Measurements from ENCODE around the gene OPN5.

- no peak for TF ChIP-seq ZFP3 (CRISPR knock-in tag; IDR thresholded peaks at IDR 0.05)
- no peak for TF ChIP-seq ZNF8 (CRISPR knock-in tag; IDR thresholded peaks at IDR 0.05)
- no peak for TF ChIP-seq TCF4 (CRISPR knock-in tag; IDR thresholded peaks at IDR 0.05; ENCODE audit: borderline replicate concordance)
- no peak for TF ChIP-seq RARB (CRISPR knock-in tag; IDR thresholded peaks at IDR 0.05)
- TF ChIP-seq, protein P1, sequence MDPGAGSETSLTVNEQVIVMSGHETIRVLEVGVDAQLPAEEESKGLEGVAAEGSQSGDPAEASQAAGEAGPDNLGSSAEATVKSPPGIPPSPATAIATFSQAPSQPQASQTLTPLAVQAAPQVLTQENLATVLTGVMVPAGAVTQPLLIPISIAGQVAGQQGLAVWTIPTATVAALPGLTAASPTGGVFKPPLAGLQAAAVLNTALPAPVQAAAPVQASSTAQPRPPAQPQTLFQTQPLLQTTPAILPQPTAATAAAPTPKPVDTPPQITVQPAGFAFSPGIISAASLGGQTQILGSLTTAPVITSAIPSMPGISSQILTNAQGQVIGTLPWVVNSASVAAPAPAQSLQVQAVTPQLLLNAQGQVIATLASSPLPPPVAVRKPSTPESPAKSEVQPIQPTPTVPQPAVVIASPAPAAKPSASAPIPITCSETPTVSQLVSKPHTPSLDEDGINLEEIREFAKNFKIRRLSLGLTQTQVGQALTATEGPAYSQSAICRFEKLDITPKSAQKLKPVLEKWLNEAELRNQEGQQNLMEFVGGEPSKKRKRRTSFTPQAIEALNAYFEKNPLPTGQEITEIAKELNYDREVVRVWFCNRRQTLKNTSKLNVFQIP (CRISPR knock-in tag; IDR thresholded peaks at IDR 0.05; ENCODE audit: borderline replicate concordance, low read depth): no peak
Measured at GRCh38 chr6:47794577-47795135, 12.8 kb downstream of the OPN5 start.

Data from SK-N-SH treated with all-trans-retinoic acid at 6 μM for 48 hours (cell line).